Suppressor macrophage treated with lipopolysaccharide for 4 hours (primary cell): ENCODE measurements around the gene ZNF814.
"Not testable (repeated sequence)": the region's sequence is repeated elsewhere in the genome, so short reads cannot be mapped to it uniquely, and the experiment has no call there.

Experiments
- DNase-seq: peaks from one replicate; pipeline ENCODE4 v3.0.0-alpha.2; 2020

The ZNF814 gene

DNA sequence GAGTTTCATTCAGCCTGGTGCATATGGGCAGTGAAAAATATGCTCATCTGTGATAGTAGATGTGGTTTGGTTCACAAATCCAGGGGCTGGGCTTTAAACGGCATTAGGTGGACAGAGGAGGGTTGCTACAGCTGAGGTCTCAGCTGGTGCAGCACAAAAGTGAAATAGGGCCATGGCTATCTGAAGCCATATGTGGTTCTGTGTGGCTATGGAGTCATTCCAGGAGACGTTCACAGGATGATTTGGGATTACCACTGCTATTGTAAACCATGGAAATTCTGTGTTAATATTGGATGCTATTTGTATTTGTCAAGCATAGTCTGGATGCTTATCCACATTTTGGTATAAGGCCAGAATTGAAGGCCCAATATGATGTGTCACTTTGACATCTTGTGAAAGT, 34.7 kb downstream of the ZNF814 start:
- DNase-seq: not testable (repeated sequence)

DNA sequence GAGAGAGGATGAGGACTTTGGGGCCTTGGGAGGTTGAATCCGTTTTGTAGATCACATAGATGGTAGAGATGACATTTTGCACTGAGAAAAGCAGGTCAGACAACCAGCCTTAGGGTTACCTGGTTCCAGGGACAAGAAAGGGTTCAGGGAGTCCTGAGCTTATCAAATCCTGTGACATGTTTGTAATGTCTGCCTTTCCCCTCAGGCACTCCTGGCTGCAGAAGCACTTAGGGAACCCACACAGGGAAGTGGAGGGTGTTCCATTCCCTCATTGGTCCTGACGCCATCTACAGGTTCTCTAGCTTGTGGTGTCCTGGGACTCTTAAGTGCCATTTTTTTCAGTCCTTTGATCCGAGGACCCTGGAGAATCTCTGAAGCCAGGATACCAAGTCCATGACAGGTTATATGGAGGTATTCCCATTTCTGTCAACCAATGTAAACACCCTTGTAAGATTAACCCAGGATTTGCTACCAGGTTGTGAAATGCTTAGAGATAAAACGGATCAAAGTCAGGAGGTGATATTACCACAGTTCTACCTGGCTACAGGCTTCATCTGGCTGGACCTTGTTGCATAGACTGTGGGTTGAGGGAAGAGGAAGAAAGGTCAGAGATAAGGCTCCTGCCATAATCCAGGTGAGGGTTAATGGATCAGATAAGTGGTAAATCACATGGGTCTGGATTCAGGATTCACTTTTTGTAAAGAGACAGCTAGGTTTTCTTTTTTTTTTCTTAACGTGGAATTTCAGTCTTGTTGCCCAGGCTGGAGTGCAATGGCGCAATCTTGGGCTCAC, 36.8 kb downstream of the ZNF814 start:
- not testable (repeated sequence) for DNase-seq

DNA sequence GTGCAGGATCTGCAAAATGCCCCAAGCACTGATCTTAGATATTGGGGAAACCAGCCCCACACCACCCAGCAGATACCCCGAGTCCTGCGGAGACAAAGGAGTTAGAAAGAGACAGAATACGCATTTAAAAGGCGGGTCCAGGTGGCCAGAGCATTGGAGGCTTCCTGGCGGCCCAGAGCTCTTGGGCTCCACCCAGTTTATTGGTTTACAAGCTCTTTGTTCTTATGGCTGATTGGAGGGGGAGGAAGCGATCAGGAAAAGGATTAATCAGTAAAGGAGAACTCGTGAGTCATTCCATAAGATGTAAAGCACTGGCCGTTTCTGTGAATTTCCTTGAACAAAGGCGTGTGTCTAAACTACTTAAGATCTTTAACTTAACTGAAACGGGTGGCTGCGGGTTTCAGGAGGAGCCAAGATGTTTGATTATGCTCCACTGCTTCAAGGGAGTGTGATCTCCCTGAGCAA, 38.3 kb downstream of the ZNF814 start:
- DNase-seq: peak; percentile 12

DNA sequence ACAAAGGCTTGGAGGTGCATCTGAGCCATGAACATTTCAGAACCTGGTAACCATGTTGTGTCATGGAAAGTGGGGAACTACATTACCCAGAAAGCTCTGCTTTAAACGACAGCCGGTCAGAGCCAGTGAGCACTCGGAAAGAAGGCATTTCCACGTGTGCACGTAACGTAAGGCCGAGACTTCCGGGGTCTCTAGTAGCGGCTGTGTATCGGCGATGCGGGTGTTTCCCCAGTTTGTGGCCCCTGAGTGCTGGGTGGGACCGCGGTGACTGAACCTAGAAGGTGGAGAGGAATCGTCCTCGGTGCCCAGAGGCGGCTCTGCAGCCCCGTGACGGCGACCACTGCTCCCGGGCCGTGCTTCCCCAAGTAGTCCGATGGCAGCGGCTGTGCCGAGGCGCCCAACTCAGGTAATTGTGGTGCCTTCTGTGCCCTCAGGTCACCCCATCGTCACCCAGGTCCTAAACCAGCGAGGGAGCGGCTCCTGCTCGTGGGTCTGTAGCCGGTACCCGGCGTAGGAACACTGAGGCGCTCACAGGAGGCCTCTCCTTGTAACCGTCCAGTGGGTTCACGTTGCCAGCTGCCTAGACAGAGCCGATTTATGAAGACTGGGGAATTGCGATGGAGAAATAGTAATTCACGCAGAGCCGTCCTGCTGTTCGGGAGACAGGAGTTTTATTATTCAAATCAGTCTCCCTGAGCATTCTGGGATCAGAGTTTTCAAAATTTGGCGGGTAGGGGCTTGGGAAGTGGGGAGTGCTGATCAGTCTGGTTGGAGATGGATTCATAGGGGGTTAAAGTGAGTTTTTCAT, 39.0 kb downstream of the ZNF814 start, which contains the start of gene ZNF587:
ZNF587 (plus strand) TSS at position 194 of the 808 bp plus-strand sequence; CDS start at position 374, 180 bp downstream.
- peak; percentile 85 for DNase-seq

DNA sequence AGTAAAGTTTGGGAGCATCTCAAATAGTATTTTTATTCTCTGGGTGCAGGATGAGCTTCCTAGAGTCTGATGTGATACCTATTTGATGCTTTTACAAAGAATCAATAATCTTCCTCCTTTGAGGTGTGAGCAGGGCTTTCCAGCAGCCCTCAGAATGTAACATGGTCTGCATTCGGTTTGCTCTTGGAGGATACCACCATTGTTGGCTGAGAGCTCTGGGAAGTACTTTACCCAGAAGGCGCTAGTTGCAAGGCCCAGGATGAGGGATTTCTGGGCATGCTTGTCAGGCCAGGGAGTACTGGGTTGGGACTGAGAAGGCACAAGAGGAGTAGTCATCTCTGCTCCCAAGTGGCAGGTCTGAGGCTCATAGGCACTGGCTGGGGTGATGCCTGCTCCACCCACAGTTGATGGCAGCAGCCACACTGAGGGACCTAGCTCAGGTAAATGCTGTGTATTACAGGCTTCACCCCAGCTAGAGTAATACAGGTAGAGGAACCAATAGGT, 39.6 kb downstream of the ZNF814 start:
- not testable (repeated sequence) for DNase-seq

DNA sequence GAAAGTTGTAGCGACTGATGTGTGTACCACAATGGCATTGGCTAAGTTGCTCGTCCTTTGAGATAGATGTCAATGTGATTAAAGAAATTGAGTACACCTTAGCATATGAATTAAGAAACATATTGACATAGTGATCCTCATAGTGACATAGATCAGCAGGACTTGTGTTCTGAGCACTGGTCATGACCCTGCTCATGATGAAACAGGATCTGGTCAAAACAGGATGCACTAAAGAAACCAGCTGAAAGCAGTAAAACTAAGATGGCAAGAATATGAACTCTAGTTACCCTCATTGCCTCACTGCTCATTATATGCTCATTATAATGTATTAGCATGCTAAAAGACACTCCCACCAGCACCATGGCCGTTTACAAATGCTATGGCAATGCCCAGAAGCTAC, 41.7 kb downstream of the ZNF814 start:
- DNase-seq: not testable (repeated sequence)

DNA sequence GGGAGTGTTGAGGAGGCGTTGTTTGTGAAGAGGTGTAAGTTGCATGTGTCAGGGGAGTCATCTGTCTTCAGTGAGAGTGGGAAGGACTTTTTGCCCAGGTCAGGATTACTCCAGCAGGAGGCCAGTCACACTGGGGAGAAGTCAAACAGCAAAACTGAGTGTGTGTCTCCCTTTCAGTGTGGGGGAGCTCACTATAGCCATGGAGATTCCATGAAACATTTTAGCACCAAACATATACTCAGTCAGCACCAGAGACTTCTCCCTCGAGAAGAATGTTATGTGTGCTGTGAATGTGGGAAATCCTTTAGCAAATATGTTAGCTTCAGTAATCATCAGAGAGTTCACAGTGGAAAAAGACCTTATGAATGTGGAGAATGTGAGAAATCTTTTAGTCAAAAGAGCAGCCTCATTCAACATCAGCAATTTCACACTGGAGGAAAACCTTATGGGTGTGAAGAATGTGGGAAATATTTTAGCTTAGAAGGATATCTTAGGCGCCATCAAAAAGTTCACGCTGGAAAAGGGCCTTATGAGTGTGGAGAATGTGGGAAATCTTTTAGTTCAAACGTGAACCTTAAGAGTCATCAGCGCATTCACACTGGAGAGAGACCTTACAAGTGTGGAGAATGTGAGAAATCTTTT, 47.6 kb downstream of the ZNF814 start:
- no peak for DNase-seq

DNA sequence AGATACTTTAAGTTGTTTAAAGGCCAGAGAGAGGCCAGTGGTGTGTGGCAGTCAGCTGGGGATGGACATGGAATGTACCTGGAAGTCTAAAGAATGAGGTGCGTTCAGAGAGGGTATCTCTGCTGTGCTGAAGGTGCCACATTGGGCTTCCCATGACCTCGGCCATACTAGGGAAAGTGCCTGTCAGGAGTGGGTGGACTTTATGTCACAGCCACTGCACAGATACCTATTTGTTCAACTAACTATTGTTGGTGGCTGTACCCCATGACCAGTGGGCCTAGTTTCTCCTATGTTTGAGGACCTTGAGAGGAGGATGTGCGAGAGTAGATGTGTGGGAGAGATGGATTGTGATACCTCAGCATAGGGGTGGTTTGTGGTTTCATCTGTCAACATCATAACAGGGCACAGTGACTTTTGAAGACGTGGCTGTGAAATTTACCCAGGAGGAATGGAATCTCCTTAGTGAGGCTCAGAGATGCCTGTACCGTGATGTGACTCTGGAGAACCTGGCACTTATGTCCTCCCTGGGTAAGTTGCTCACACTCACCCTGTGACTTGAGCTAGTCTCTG, 50.1 kb downstream of the ZNF814 start:
- DNase-seq: not testable (repeated sequence)

DNA sequence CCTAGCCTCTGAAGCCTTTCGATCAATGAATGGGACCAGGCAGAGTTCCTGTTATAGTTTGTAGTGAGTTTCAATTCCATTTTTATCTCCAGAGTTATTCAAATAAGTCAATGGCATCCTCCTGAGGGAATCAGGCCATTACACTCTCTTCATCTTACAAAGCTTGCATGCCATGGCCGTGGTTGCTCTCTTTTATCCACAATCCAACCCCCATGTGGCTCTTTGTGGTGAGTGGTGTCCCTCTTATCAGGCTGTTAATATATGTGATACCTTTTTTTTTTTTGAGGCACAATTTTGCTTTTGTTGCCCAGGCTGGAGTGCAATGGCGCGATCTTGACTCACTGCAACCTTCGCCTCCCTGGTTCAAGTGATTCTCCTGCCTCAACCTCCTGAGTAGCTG, 51.8 kb downstream of the ZNF814 start:
- DNase-seq: not testable (repeated sequence)

DNA sequence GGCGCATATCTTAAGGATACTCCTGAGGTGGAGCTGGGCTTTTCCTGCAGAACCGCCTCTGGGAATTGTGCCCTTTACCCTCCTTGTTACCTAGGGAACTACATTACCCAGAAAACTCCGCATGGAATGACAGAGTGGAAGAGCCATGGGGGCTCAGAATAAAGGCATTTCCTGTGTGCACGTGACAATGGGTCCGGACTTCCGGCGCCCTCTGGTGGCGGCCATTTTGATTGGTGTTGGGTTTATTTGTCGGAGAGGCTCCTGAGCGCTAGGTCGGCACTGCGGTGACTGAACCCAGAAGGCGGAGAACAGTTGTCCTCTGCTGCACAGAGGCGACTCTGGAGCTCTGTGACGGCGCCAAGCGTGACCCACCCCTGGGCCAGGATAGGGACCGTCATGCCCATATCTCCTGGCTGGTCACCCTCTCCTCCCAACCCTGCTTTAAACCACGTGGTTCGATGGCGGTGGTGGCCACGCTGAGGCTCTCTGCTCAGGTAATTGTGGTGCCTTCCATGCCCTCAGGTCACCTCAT, 58.7 kb downstream of the ZNF814 start, which contains the start of gene ZNF587B:
ZNF587B (plus strand) TSS at position 229 of the 532 bp plus-strand sequence; CDS start at position 459, 230 bp downstream.
- no peak for DNase-seq

DNA sequence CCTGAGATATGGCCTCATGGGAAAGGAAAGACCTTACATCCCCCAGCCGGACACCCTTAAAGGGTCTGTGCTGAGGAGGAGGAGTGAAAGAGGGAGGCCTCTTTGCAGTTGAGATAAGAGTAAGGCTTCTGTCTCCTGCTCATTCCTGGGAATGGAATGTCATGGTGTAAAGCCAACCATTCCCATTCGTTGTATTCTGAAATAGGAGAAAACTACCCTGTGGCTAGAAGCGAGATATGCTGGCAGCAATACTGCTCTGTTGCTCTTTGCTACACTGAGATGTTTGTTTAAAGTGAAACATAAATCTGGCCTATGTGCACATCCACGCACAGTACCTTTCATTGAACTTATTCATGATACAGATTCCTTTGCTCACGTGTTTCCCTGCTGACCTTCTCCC, 59.5 kb downstream of the ZNF814 start:
- DNase-seq: no peak

DNA sequence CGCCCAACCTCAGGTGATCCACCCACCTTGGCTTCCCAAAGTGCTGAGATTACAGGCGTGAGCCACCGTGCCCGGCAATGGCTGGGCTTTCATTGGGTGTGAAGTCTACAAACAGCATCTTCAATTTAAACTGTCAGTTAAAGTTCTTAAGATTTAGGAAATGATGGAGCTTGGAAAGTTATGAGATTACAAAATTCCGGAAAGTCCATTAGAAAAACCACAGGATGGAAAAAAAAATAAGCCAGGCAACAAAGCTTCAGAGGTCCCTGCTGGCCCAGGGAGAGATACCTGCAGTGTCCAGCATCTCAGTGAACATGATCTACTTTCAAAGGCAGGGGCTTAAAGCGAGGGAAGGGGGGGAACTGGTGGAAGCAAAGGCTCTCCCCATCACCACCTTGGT, 63.3 kb downstream of the ZNF814 start:
- DNase-seq: no peak

DNA sequence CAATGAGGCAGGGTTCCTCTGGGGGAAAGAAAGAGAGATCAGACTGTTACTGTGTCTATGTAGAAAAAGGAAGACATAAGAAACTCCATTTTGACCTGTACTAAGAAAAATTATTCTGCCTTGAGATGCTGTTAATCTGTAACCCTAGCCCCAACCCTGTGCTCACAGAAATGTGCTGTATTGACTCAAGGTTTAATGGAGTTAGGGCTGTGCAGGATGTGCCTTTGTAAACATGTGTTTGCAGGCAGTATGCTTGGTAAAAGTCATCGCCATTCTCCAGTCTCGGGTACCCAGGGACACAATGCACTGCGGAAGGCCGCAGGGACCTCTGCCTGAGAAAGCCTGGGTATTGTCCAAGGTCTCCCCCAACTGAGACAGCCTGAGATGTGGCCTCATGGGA, 65.2 kb downstream of the ZNF814 start:
- DNase-seq: not testable (repeated sequence)

DNA sequence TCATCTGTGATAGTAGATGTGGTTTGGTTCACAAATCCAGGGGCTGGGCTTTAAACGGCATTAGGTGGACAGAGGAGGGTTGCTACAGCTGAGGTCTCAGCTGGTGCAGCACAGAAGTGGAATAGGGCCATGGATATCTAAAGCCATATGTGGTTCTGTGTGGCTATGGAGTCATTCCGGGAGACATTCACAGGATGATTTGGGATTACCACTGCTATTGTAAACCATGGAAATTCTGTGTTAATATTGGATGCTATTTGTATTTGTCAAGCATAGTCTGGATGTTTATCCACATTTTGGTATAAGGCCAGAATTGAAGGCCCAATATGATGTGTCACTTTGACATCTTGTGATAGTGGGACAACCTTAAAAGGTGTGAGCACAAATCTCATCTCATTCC, 65.7 kb downstream of the ZNF814 start:
- not testable (repeated sequence) for DNase-seq

DNA sequence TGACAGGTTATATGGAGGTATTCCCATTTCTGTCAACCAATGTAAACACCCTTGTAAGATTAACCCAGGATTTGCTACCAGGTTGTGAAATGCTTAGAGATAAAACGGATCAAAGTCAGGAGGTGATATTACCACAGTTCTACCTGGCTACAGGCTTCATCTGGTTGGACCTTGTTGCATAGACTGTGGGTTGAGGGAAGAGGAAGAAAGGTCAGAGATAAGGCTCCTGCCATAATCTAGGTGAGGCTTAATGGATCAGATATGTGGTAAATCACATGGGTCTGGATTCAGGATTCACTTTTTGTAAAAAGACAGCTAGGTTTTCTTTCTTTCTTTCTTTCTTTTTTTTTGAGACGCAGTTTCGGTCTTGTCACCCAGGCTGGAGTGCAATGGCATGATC, 67.3 kb downstream of the ZNF814 start:
- DNase-seq: not testable (repeated sequence)

DNA sequence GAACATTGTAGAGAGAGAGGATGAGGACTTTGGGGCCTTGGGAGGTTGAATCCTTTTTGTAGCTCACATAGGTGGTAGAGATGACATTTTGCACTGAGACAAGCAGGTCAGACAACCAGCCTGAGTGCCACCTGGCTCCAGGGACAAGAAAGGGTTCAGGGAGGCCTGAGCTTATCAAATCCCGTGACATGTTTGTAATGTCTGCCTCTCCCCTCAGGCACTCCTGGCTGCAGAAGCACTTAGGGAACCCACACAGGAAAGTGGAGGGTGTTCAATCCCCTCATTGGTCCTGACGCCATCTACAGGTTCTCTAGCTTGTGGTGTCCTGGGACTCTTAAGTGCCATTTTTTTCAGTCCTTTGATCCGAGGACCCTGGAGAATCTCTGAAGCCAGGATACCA, 67.7 kb downstream of the ZNF814 start:
- not testable (repeated sequence) for DNase-seq

DNA sequence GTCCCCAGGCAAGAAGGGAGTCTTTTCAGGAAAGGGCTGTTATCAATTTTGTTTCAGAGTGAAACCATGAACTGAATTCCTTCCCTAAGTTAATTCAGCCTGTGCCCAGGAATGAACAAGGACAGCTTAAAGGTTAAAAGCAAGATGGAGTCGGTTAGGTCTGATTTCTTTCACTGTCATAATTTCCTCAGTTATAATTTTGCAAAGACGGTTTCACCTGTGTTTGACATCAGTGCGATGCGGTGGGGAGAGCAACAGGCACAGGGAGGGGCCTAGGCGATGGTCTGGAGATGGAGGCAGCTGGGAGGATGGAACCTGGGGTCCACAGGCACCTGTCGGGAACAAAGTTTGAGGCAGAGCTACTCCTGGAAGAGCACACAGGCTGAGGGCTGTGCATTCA, 68.2 kb downstream of the ZNF814 start:
- no peak for DNase-seq

DNA sequence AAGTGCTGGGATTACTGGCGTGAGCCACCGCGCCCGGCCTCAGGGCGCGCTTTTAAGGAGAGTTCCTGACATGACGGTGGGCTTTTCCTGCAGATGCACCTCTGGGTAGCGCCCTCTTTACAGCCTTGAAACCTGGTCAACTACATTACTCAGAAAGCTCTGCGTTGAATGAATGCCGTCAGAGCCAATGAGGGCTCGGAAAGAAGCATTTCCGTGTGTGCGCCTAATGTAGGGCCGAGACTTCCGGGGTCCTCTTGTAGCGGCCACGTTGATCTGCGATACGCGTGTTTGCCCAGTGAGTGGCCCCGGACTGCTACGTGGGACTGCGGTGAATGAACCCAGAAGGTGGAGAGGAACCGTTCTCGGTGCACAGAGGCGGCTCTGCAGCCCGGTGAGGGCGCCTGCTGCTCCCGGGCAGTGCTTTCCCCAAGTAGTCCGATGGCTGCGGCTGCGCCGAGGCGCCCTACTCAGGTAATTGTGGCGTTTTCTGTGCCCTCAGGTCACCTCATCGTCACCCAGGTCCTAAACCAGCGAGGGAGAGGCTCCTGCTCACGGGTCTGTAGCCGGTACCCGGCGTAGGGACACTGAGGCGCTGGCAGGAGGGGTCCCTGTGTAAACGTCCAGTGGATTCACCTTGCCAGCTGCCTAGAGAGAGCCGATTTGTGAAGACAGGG, 69.2 kb downstream of the ZNF814 start:
- DNase-seq: peak; percentile 88

DNA sequence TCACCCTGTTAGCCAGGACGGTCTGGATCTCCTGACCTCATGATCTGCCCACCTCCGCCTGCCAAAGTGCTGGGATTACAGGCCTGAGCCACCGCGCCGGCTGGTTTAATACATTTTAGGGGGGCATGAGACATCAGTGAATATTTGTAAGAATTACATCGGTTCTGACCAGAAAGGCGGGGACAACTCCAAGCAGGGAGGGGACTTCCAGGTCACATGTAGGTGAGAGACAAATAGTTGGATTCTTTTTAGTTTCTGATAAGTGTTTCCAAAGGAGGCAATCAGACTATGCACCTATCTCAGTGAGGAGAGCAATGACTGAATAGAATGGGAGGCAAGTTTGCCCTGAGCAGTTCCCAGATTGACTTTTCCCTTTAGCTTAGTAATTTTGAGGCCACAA, 70.5 kb downstream of the ZNF814 start:
- DNase-seq: no peak

DNA sequence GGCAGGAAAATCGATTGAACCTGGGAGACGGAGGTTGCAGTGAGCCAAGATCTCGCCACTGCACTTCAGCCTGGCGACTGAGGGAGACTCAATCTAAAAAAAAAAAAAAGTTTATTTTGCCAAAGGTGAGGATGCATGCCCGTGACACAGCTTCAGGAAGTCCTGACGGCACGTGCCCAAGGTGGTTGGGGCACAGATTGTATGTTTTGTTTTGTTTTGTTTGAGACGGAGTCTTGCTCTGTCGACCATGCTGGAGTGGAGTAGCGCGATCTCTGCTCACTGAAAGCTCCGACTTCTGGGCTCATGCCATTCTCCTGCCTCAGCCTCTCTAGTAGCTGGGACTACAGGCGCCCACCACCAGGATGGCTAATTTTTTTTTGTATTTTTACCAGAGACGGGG, 70.9 kb downstream of the ZNF814 start:
- DNase-seq: no peak

DNA sequence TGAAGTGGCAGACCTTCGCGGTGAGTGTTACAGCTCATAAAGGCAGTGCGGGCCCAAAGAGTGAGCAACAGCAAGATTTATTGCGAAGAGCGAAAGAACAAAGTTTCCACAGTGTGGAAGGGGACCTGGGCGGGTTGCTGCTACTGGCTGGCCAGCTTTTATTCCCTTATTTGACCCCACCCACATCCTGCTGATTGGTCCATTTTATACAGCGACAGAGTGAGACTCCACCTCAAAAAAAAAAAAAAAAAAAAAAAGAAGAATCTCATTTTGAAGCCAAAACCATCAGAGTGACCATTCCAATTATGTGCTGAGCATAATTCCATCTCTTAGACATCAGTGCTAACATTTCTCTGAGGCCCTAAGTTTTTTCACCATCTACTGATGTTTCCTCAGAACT, 72.2 kb downstream of the ZNF814 start:
- DNase-seq: no peak
